M059J (cell line): ENCODE results near the gene SBF2. TPM values are rescaled to one million over a fixed set of nuclear protein-coding genes. Genes with fewer than 3 reads are reported as not detected.

Experiments
- total RNA-seq: library from RNA; depleted of rRNA; stranded (reverse); fragments of >200 nt; shearing (Covaris generic); gene quantifications from 2 replicates; pipeline ENCODE4 v1.2.3, GENCODE V29; 2014; rRNA removed

Gene SBF2
- total RNA-seq, 1 experiment from 2014 or later: 30.5 TPM

Other genes starting within 250 kb of the SBF2 start
- gene ADM, start 10.9 kb upstream of the SBF2 start, total RNA-seq: 283 and 361 TPM in 2 replicates
- gene AMPD3, start 161.0 kb upstream of the SBF2 start, total RNA-seq: 11.8 and 17.2 TPM in 2 replicates
- 31.2 and 31.4 TPM in 2 replicates for gene RNF141, start 247.0 kb upstream of the SBF2 start, total RNA-seq